ENCODE data around the gene TEP1. TPM values are rescaled to one million over a fixed set of nuclear protein-coding genes. Genes with fewer than 3 reads are reported as not detected.

TEP1 gene
- total RNA-seq, 1 experiment from 2014 or later, result 15.8 TPM

DNA sequence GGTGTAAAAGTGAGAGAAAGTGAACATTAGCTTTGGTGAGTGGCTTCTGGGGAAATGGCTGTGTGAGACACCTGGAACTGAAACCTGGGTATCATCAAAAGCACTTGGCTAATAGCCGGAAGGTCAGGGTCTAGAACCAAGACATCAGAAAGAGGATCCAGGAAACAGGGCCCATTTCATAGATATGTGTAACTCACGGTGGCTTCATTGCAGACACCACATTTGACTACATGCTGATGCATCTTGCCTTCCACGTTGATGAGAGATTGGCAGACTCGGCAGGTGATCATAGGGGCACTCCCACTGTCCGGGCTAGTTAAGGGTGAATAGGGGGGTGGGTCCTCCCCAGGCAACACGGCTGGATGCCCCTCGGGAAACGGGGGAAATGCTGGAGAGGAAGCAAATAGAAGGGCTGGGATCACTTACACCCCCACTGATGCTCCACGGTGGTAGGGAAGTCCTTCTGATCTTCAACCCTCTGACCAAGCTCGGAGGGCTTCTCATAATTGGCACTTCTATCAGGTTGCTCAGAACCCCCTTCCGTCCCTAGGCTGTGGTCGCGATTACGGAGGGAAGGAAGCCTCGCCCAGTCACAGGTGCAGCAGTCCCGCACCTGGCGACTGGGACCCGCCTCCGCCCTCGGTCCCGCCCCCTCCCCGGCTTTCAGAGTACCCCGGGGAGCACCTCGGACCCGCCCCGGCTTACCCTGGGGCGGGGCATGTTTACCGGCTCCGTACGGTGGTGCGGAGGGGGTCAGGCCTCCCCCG, 47.3 kb upstream of the TEP1 start:
- peaks cover 11% of the 10 kb centered on the region; the same call in 1 of the 2 replicates for H3K79me2 ChIP-seq (ENCODE audit: insufficient read depth, low read length)
- H2AFZ ChIP-seq (ENCODE audit: low read length), result no peak overlapping the region

More for the DNA sequence above, 47.3 kb upstream of the TEP1 start:
- peaks cover 4 to 5% of the 10 kb centered on the region in 2 experiments; a peak in 3 of 5 replicates for H3K9me3 Mint-ChIP-seq
- Histone ChIP-seq H3K27me3 (ENCODE audit: insufficient read depth, low read length) (no peaks in the 10 kb centered on the region), H3K23me2 (ENCODE audit: insufficient read length, low read depth, low read length, poor library complexity, severe bottlenecking) (peaks cover 8% of the 10 kb centered on the region), H3K56ac (ENCODE audit: insufficient read length, low read depth, low read length) (no peak overlapping the region), H4K91ac (ENCODE audit: insufficient read length, low read depth, low read length) (no peak overlapping the region), H2AK5ac (ENCODE audit: insufficient read length, low read length) (no peak overlapping the region), H3K9me3 (ENCODE audit: control insufficient read depth, low read depth, low read length) (no peaks in the 10 kb centered on the region), H3K23ac (ENCODE audit: insufficient read length, low read depth, low read length) (no peak overlapping the region), H2BK15ac (ENCODE audit: low read depth, low read length) (no peak overlapping the region), H3K4me2 (ENCODE audit: insufficient read depth, insufficient read length, low read length) (peak overlapping the region; percentile 95), H2BK120ac (ENCODE audit: low read depth, low read length, poor library complexity, severe bottlenecking) (no peak overlapping the region), H3K9ac (ENCODE audit: extremely low read depth, insufficient read length, low read length) (peak overlapping the region; percentile 72), H4K20me1 (ENCODE audit: control insufficient read depth, insufficient read depth, insufficient read length) (no peaks in the 10 kb centered on the region), H3K4ac (ENCODE audit: low read depth, low read length) (no peak overlapping the region), H3K79me1 (ENCODE audit: insufficient read depth, low read depth, low read length, poor library complexity, severe bottlenecking) (peaks cover 6% of the 10 kb centered on the region), H3K14ac (ENCODE audit: insufficient read depth, low read length) (peak overlapping the region; percentile 85), H2BK20ac (ENCODE audit: low read depth, low read length, poor library complexity, severe bottlenecking) (no peak overlapping the region), H4K8ac (replicated peaks; ENCODE audit: insufficient read length, low read depth, low read length) (no peak overlapping the region), H2BK5ac (ENCODE audit: insufficient read length, low read length) (no peak overlapping the region), H3K27ac (ENCODE audit: insufficient read length, low read depth, low read length) (no peak overlapping the region), H2BK12ac (ENCODE audit: insufficient read length, low read depth, low read length) (no peak overlapping the region), H3K4me1 (ENCODE audit: insufficient read depth, low read length) (no peaks in the 10 kb centered on the region; the same call in 1 of the 2 replicates), H3K18ac (ENCODE audit: insufficient read length, low read depth, low read length) (peak overlapping the region; percentile 68), H4K5ac (ENCODE audit: insufficient read length, low read depth, low read length) (no peak overlapping the region), H3T11ph (ENCODE audit: low read length) (no peak overlapping the region)
- TF ChIP-seq, protein P1, sequence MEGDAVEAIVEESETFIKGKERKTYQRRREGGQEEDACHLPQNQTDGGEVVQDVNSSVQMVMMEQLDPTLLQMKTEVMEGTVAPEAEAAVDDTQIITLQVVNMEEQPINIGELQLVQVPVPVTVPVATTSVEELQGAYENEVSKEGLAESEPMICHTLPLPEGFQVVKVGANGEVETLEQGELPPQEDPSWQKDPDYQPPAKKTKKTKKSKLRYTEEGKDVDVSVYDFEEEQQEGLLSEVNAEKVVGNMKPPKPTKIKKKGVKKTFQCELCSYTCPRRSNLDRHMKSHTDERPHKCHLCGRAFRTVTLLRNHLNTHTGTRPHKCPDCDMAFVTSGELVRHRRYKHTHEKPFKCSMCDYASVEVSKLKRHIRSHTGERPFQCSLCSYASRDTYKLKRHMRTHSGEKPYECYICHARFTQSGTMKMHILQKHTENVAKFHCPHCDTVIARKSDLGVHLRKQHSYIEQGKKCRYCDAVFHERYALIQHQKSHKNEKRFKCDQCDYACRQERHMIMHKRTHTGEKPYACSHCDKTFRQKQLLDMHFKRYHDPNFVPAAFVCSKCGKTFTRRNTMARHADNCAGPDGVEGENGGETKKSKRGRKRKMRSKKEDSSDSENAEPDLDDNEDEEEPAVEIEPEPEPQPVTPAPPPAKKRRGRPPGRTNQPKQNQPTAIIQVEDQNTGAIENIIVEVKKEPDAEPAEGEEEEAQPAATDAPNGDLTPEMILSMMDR (conservative IDR thresholded peaks at IDR 0.05), result no peak
- H3K27ac Mint-ChIP-seq, result peak overlapping the region; percentile 84 to 95 (median 90); a peak in 6 of 7 replicates
- H3K36me3 Mint-ChIP-seq (ENCODE audit: insufficient read depth in 1 of 3, low read depth in 3 of 3), result peaks cover 0 to 24% (median 18%) of the 10 kb centered on the region in 3 experiments
- H3K4me3 Mint-ChIP-seq, result peak overlapping the region; percentile 89 to 93
- DNase-seq, result peak; percentile 63
- H3K4me1 Mint-ChIP-seq, result peaks cover 18 to 26% of the 10 kb centered on the region in 2 experiments
- no CpG with 5 or more reads among the region's 32 CpGs for WGBS (ENCODE audit: extremely low coverage, insufficient read length, low lambda C conversion rate)
- no peaks in the 10 kb centered on the region; the same call in 1 of the 2 replicates for H3K27me3 Mint-ChIP-seq (ENCODE audit: low read depth)
